Measurements from ENCODE around the gene BST1. TPM values are rescaled to one million over a fixed set of nuclear protein-coding genes. Genes with fewer than 3 reads are reported as not detected.
"Not testable (repeated sequence)": the region's sequence is repeated elsewhere in the genome, so short reads cannot be mapped to it uniquely, and the experiment has no call there.

BST1 gene
- total RNA-seq, 4 donors from 2014 or later, result 0.26 to 2.1 (median 0.95) TPM

- in situ Hi-C loops (cut with MboI; ENCODE audit: low sequenced_read_pairs in 4 of 4), result no loop called here
- Histone ChIP-seq H3K9me3 (no peaks in the 10 kb centered on the region), H3K4me1 (no peaks in the 10 kb centered on the region), H3K4me3 (no peak overlapping the region), H3K27ac (no peak overlapping the region), H3K27me3 (no peaks in the 10 kb centered on the region), H3K36me3 (no peaks in the 10 kb centered on the region)
- no peak for TF ChIP-seq POLR2A (IDR thresholded peaks at IDR 0.05)
- no peak for TF ChIP-seq CTCF (IDR thresholded peaks at IDR 0.05 in 4 of 5, conservative IDR thresholded peaks at IDR 0.05 in 1 of 5)
- intact Hi-C loops (cut with DNase I; ENCODE audit: low total_unique reads), result no loop called here
- ATAC-seq (no peak), DNase-seq (no peak)
Observed at GRCh38 chr4:15757054-15757453, 54.2 kb downstream of the BST1 start.

GRCh38 chr4:15758294-15758693 is 55.4 kb downstream of the BST1 start:
- Histone ChIP-seq H3K9me3 (no peaks in the 10 kb centered on the region), H3K27ac (no peak overlapping the region), H3K27me3 (no peaks in the 10 kb centered on the region), H3K36me3 (no peaks in the 10 kb centered on the region), H3K4me3 (no peak overlapping the region), H3K4me1 (no peaks in the 10 kb centered on the region)
- TF ChIP-seq POLR2A (IDR thresholded peaks at IDR 0.05) (no peak), CTCF (IDR thresholded peaks at IDR 0.05 in 4 of 5, conservative IDR thresholded peaks at IDR 0.05 in 1 of 5) (no peak)
- no peak for ATAC-seq
- DNase-seq, result no peak
- in situ Hi-C loops (cut with MboI; ENCODE audit: low sequenced_read_pairs in 4 of 4) (no loop called here), intact Hi-C loops (cut with DNase I; ENCODE audit: low total_unique reads) (no loop called here)

- H3K4me3 ChIP-seq; intact Hi-C loops (cut with DNase I; ENCODE audit: low total_unique reads); H3K27me3 ChIP-seq; H3K27ac ChIP-seq; DNase-seq; in situ Hi-C loops (cut with MboI; ENCODE audit: low sequenced_read_pairs in 4 of 4); ATAC-seq; H3K4me1 ChIP-seq; H3K36me3 ChIP-seq; H3K9me3 ChIP-seq: not testable (repeated sequence)
Observed at GRCh38 chr4:15762460-15762859, 59.6 kb downstream of the BST1 start.

DNA sequence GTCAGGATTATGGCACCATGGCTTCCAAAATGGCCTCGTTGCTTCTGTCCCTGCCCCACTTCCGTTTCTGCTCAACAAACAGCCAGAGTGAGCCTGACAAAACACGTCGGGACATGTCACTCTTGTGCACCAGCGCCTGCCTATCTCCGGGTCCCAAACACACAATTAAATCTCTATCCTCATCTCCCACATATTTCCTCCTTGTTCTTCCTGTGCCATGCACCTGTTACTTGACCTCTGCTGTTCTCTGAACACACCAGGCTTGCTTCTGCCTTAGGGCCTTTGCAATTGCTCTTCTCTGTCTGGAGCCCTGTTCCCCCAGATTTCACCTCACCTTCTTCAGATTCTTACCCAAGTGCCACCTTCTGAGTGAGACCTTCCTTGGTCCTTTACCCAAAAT is 62.5 kb downstream of the BST1 start:
- intact Hi-C loops (cut with DNase I; ENCODE audit: low total_unique reads), result no loop called here
- Histone ChIP-seq H3K36me3 (no peaks in the 10 kb centered on the region), H3K27ac (no peak overlapping the region), H3K9me3 (no peaks in the 10 kb centered on the region), H3K4me1 (no peaks in the 10 kb centered on the region), H3K4me3 (no peak overlapping the region), H3K27me3 (no peaks in the 10 kb centered on the region)
- DNase-seq, result no peak
- no peak for ATAC-seq
- TF ChIP-seq POLR2A (IDR thresholded peaks at IDR 0.05) (no peak), CTCF (IDR thresholded peaks at IDR 0.05 in 4 of 5, conservative IDR thresholded peaks at IDR 0.05 in 1 of 5) (no peak)
- in situ Hi-C loops (cut with MboI; ENCODE audit: low sequenced_read_pairs in 4 of 4), result no loop called here

DNA sequence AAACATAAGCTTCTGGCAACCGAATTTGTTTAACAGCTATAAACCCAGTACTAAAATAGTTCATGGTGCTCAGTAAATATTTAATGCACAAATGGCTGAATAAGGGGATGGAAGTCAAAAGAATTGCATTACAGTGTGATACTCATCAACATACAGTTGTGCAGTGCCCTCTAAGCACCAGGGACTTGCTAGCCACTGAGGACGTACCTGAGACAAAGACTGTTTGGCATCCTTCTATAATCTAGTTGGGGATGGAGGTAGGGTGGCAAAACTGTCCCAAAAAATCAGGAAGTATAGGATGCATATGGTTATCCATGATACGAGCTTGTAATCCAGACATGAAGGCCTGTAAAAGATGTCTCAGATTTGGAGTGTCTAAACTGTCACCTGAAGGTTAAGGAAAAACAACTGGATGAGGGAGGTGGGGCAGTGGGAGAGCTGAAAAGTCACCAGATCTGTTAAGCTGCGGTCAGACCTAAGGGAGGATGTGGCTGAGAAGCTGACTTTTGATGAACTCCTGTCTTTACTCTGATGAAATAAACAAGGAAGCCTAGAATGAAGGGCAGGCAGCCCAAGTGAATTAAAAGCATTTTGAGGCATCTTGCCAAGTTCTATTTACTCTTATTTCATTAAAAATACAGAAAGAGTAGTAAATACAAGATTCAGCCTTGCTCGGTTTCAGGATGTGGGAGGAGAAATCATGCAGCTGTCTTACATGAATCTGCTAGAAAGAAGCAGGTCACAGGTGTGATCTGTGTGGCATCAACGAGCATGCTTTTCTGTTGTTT is 63.2 kb downstream of the BST1 start:
- no peak for DNase-seq

DNA sequence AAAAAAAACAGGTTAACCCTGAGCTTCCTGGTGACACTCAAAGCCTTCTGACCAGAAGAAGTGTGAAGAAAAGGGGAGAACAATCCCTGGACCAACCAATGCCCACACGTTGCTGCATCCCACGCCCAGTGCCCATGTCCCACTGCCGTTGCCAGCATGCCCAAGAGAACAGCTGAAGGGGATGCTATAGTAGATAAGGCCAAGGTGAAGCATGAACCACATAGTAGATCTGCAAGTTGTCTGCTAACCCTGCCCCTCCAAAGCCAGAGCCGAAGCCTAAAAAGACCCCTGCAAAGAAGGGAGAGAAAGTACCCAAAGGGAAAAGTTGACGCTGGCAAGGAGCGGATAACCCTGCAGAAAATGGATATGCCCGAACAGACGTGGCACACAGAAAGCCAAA is 64.0 kb downstream of the BST1 start:
- intact Hi-C loops (cut with DNase I; ENCODE audit: low total_unique reads), result no loop called here
- Histone ChIP-seq H3K4me1 (no peaks in the 10 kb centered on the region), H3K36me3 (no peaks in the 10 kb centered on the region), H3K9me3 (no peaks in the 10 kb centered on the region), H3K27ac (no peak overlapping the region), H3K27me3 (no peaks in the 10 kb centered on the region), H3K4me3 (no peak overlapping the region)
- ATAC-seq (no peak), DNase-seq (no peak)
- in situ Hi-C loops (cut with MboI; ENCODE audit: low sequenced_read_pairs in 4 of 4), result no loop called here
- no peak for TF ChIP-seq CTCF (IDR thresholded peaks at IDR 0.05 in 4 of 5, conservative IDR thresholded peaks at IDR 0.05 in 1 of 5)
- TF ChIP-seq POLR2A (IDR thresholded peaks at IDR 0.05), result no peak

More for the DNA sequence above, 63.2 kb downstream of the BST1 start:
- no peak for TF ChIP-seq POLR2A (IDR thresholded peaks at IDR 0.05)
- in situ Hi-C loops (cut with MboI; ENCODE audit: low sequenced_read_pairs in 4 of 4) (no loop called here), intact Hi-C loops (cut with DNase I; ENCODE audit: low total_unique reads) (no loop called here)
- Histone ChIP-seq H3K4me3 (no peak overlapping the region), H3K9me3 (no peaks in the 10 kb centered on the region), H3K27me3 (no peaks in the 10 kb centered on the region), H3K4me1 (no peaks in the 10 kb centered on the region), H3K36me3 (no peaks in the 10 kb centered on the region), H3K27ac (no peak overlapping the region)
- ATAC-seq, result no peak
